H4 (cell line): ENCODE results near the gene GTF3C6. TPM values are rescaled to one million over a fixed set of nuclear protein-coding genes. Genes with fewer than 3 reads are reported as not detected.
"Not testable (repeated sequence)": the region's sequence is repeated elsewhere in the genome, so short reads cannot be mapped to it uniquely, and the experiment has no call there.

Experiments used
- DNase-seq: peaks from one replicate; pipeline ENCODE4 v3.0.0-alpha.2; 2015; ENCODE audit warnings: low spot score
- total RNA-seq: library from RNA; depleted of rRNA; stranded (reverse); fragments of >200 nt; shearing (Covaris generic); gene quantifications from 2 replicates; pipeline ENCODE4 v1.2.3, GENCODE V29; 2014; rRNA removed

Gene GTF3C6
- total RNA-seq, 1 experiment from 2014 or later: 77.3 TPM

- DNase-seq: no peak
These were observed 21.1 kb downstream of the GTF3C6 start for GRCh38 chr6:110979565-110980101.

DNA sequence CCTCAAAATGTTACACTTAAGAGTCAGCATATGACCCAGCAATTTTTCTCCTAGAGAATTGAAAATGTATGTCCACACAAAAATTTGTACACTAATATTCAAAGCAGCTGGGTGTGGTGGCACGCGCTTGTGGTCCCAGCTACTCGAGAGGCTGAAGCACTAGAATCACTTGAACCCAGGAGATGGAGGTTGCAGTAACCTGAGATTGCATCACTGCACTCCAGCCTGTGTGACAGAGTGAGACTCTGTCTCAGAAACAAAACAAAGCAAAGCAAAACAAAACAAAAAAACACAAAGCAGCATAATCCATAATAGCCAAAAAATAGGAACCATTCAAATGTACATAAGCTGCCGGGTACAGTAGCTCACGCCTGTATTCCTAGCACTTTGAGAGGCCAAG lies 21.7 kb downstream of the GTF3C6 start:
- DNase-seq: no peak

DNA sequence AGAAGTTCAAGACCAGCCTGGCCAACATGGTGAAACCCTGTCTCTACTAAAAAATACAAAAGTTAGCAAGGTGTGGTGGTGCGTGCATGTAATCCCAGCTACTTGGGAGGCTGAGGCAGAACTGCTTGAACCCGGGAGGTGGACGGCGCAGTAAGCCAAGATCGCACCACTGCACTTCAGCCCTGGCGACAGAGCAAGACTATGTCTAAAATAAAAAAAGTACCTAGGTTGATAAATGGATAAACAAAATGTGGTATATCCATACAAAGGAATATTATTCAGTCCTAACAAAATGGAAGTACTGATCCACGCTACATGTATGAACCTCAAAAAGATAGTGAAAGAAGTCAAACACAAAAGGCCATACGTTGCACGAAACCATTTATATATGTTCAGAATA lies 22.1 kb downstream of the GTF3C6 start:
- DNase-seq: no peak

- DNase-seq: no peak
These were observed 22.7 kb downstream of the GTF3C6 start for GRCh38 chr6:110981202-110981600.

- no peak for DNase-seq
These were observed 32.5 kb downstream of the GTF3C6 start for GRCh38 chr6:110990840-110991576.

DNA sequence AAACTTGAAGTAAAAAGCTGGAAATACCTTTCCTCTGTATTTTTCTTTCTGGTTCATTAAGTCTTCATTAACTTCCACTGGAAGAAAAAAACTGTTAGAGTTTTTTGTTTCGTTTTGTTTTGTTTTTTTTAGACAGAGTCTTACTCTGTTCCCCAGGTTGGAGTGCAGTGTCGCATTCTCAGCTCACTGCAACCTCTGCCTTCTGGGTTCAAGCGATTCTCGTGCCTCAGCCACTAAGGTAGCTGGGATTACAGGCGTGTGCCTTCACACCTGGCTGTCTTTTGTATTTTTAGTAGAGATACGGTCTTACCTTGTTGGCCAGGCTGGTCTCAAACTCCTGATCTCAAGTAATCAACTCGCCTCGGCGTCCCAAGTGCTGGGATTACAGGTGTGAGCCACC lies 38.2 kb downstream of the GTF3C6 start:
- no peak for DNase-seq

GRCh38 chr6:110999634-111000270 lies 41.2 kb downstream of the GTF3C6 start:
- no peak for DNase-seq

DNA sequence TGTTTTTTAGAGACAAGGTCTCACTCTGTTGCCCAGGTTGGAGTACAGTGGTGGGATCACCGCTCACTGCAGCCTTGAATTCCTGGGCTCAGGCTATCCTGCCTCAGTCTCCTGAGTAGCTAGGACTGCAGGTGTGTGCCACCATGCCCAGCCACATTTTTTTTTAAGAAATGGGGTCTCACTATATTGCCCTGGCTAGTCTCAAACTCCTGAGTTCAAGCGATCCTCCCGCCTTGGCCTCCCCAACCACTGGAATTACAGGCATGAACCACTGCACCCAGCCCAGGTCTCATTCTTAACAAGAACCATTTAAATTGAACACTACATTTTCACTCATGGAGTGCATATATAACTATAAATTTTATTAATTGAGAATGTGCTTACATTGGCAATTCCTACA lies 43.8 kb downstream of the GTF3C6 start:
- no peak for DNase-seq

DNA sequence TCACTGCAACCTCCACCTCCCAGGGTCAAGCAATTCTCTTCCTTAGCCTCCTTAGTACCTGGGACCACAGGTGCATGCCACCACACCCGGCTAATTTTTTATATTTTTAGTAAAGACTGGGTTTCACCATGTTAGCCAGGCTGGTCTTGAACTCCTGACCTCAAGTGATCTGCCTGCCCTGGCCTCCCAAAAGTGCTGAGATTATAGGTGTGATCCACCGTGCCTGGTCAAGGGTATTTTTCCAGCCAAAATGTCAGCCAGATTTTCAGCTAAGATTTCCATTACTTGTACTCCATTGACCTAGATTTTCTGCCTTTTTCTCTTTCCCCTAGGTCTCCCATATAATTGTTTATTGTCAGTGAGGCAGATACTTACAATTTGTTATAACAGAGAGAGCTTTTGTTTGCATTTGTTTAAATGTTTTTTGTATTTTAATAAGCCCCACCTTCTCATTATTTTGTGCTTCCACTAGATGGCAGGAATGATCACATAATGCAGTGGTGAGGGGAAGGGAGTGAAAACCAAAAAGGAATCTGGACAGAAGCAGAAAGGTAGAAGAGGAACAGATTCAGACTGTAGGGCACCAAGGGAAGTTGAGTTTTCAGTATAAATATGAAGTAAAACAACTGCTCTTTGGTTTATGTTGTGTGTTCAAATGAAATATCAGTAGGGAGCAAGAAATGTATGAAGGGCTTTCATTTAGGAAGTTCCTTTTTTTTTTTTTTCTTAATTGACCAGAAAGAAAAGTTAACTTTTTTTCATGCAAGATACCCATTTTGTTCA lies 53.0 kb downstream of the GTF3C6 start:
- peak; percentile 23 for DNase-seq

DNA sequence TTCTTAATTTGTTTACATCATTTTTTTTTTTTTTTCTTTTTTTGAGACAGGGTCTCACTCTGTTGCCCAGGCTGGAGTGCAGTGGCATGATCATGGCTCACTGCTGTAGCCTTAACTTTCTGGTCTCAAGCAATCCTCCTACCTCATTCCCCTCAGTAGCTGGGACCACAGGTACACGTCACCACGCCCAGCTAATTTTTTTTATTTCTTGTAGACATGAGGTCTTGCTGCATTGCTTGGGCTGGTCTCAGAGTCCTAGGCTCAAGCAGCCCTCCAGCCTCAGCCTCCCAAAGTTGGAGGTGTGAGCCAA lies 53.6 kb downstream of the GTF3C6 start:
- DNase-seq: no peak

GRCh38 chr6:111012520-111012919 lies 54.0 kb downstream of the GTF3C6 start:
- DNase-seq: not testable (repeated sequence)

DNA sequence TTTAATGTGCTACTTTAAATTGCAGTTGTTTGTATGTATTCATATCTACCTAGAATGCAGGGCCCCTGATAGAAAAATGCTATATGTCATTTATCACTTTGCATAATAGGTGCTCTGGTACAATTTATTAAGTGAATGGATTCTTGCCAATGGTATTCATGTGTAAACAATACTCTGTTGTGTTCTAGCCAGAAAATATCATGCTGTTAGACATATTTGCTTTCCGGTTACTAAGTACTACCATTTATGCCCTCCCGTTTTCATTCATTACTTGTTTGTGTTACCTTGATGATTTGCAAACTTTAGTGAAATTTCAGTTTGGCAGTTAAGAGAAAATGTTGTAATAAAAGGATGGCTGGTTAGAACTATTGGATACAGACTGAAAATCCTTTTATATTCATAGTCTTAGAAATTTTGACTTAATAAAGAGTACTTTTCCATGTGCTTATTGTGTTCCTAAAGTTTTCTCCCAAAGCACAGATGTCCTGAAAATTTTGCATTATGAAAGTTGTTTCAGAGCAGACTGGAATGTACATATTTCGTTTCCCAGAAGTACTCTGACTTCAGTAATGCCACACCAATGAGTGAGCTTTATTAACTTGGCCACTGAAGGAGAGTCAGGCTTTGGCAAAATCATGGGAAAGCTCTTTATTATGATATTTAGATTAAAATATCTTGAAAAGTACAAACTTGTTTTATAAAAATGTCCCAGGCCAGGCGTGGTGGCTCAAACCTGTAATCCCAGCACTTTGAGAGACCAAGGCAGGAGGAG lies 54.8 kb downstream of the GTF3C6 start:
- DNase-seq: no peak

- no peak for DNase-seq
These were observed 57.1 kb downstream of the GTF3C6 start for GRCh38 chr6:111015389-111016124.

DNA sequence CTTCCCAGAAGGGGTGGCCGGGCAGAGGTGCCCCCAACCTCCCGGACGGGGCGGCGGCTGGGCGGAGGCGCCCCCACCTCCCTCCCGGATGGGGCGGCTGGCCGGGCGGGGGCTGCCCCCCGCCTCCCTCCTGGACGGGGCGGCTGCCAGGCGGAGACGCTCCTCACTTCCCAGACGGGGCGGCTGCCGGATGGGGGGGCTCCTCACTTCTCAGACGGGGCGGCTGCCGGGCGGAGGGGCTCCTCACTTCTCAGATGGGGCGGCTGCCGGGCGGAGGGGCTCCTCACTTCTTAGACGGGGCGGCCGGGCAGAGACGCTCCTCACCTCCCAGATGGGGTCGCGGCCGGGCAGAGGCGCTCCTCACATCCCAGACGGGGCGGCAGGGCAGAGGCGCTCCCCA lies 58.7 kb downstream of the GTF3C6 start:
- not testable (repeated sequence) for DNase-seq

Other genes starting within 250 kb of the GTF3C6 start
- 5.2 and 6.8 TPM in 2 replicates for gene CDK19, start 143.2 kb upstream of the GTF3C6 start, total RNA-seq
- gene AMD1, start 83.9 kb upstream of the GTF3C6 start, total RNA-seq: 58.9 and 69.0 TPM in 2 replicates
- 40.9 and 44.7 TPM in 2 replicates for gene RPF2, start 23.3 kb downstream of the GTF3C6 start, total RNA-seq
- 1.9 and 3.5 TPM in 2 replicates for gene SLC16A10, start 128.8 kb downstream of the GTF3C6 start, total RNA-seq